ENCODE data around the gene TLCD5. TPM values are rescaled to one million over a fixed set of nuclear protein-coding genes. Genes with fewer than 3 reads are reported as not detected.

Gene TLCD5
- total RNA-seq, 2 experiments from 2014 or later: 1.4 to 4.0 TPM

DNA sequence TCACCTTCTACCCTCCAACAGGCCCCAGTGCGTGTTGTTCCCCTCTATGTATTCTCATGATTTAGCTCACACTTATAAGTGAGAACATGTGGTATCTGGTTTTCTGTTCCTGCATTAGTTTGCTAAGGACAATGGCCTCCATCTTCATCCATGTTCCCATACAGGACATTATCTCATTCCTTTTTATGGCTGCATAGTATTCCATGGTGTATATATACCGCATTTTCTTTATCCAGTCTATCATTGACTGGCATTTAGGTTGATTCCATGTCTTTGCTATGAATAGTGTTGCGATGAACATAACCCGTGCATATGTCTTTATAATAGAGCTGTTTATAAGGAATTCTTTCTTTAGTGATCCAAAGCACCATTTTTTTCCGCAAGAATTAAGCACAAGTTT, 28.5 kb upstream of the TLCD5 start:
- Mint-ChIP-seq H3K9me3 (ENCODE audit: low read depth) (no peaks in the 10 kb centered on the region), H3K27ac (no peak overlapping the region), H3K36me3 (no peaks in the 10 kb centered on the region), H3K4me3 (no peak overlapping the region), H3K4me1 (no peaks in the 10 kb centered on the region), H3K27me3 (peaks cover 82% of the 10 kb centered on the region)
- CTCF ChIA-PET: interaction anchor here (0.6 to 14.7 kb wide), 3 partner anchors 49 to 115 kb away, joined by 3 to 475 read pairs (median 3); partner anchors contain the start of gene POU2F3
- no peak for DNase-seq
- ATAC-seq: no peak

DNA sequence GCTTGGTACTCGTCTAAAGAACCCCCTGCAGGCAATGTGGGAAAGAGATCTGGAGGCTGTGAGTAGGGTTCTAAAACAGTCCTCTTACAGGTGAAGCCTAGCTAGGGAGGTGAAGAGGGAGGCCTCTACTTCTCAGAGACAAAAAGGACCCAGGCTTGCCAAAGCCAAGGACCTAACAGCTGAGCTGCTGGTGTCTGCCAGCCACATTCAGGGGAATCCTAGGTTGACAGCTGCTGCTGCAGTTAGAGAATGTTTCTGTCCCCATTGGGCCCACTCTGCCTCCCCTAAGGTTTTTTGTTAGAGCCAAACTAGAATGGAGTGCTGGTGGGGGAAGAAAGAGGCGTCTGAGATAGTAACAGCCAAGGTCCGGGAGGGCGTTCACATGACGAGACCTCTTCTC, 26.6 kb upstream of the TLCD5 start:
- no peak for ATAC-seq
- Mint-ChIP-seq H3K27ac (no peak overlapping the region), H3K27me3 (peaks cover 82% of the 10 kb centered on the region), H3K9me3 (ENCODE audit: low read depth) (no peaks in the 10 kb centered on the region), H3K4me3 (no peak overlapping the region), H3K4me1 (no peaks in the 10 kb centered on the region), H3K36me3 (no peaks in the 10 kb centered on the region)
- CTCF ChIA-PET: interaction anchor here (6.1 to 14.7 kb wide), 3 partner anchors 8 to 63 kb away, joined by 72 to 475 read pairs (median 161); partner anchors contain the start of gene POU2F3
- DNase-seq: no peak

DNA sequence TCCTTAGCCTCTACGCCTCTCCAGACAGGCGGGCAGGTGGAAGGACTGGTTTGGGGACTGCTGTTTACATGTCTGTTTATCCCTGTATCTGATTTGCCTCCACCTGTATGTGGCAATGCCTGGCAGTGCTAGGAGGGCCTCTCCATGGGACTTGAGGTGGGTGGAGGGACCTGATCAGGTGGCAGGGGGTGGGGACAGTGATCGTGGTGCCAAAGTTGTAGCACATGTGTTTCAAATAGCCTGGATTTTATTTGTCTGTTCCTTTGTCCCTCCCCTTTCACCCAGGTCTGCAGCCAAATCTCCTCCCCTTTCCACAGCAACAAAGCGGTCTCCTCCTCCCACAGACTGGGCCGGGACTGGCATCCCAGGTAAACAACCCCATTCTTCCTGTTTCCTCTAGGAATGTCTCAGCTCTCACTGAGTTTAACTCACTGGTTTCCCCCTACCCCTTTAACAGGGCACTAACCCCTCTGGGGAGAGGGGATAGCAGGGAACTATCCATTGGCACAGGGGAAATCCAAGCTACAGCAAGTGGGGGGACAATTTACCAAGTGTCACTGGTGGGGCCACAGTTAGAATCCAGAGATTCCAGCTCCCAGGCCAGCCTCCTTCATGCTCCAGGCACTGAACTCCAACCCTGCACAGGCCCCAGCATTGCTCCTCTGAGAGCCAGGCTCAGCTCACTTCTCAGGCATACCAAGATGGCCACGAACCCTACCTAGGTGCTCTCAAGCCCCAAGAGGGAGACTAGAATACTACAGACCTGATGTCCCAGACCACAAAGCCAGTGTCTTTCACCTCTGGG, 22.9 kb upstream of the TLCD5 start:
- no peak for ATAC-seq
- Mint-ChIP-seq H3K9me3 (ENCODE audit: low read depth) (no peaks in the 10 kb centered on the region), H3K27me3 (peaks cover 59% of the 10 kb centered on the region), H3K27ac (no peak overlapping the region), H3K4me1 (peaks cover 9% of the 10 kb centered on the region), H3K36me3 (no peaks in the 10 kb centered on the region), H3K4me3 (no peak overlapping the region)
- DNase-seq: no peak
- CTCF ChIA-PET: interaction anchor here (0.8 to 14.7 kb wide), 40 partner anchors 10 to 628 kb away, joined by 3 to 475 read pairs (median 5); partner anchors contain the start of genes ARHGEF12 and POU2F3

DNA sequence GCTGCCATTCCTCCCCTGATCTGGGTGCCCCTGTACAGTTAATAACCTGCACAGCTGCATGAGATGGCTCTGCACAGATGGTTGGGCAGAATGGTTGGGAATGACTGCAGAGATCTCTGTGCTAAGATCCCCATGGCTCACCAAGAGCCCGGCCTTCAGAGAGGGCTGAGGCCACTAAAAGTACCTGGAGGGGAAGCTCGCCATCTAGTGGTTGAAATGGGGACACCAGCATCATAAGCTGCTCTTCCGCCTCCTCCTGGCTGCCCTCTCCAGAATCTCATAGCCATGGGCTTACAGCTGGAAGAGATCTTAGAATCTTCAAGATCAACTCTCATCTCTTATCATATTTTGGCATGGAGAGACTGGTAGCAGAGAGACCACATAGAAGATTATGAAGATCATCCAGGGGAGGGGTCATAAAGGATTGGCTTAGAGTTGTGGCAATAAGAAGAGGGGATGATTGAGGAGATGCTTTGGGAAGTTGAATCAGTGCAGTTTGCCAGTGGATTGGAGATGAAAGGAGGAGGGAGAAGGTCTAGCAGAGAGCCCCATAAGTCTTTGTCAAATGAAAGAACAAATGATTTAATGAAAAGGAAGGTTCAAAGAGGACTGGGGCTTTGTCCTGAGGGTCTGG, 22.0 kb upstream of the TLCD5 start:
- no peak overlapping the region for H3K27ac Mint-ChIP-seq
- H3K9me3 Mint-ChIP-seq (ENCODE audit: low read depth): no peaks in the 10 kb centered on the region
- CTCF ChIA-PET: interaction anchor here (0.6 to 14.7 kb wide), 48 partner anchors 9 to 629 kb away, joined by 3 to 475 read pairs (median 4); partner anchors contain the start of genes ARHGEF12, NECTIN1 and POU2F3
- H3K4me1 Mint-ChIP-seq: peaks cover 9% of the 10 kb centered on the region
- H3K27me3 Mint-ChIP-seq: peaks cover 54% of the 10 kb centered on the region
- no peaks in the 10 kb centered on the region for H3K36me3 Mint-ChIP-seq
- peak; percentile 95 for ATAC-seq
- no peak overlapping the region for H3K4me3 Mint-ChIP-seq
- peak; percentile 81 for DNase-seq

DNA sequence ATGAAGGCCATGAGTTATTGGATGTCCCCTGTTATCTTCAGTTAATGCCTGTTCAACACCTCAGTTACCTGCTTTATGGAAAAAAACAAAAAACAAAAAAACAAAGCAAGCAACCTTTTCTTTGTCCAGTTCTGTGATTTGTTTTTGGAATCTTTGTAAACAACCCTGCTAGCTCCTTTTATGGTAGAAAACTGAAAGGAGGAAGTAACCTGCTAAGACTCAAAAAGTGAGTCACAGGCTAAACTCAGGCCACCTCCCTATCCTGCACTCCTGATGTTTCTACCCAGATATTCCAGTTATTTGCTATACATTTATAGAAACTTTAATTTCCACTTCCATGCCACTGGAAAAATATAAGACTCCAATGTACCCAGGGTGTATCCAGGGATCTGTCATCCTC, 20.6 kb upstream of the TLCD5 start:
- H3K9me3 Mint-ChIP-seq (ENCODE audit: low read depth): no peaks in the 10 kb centered on the region

DNA sequence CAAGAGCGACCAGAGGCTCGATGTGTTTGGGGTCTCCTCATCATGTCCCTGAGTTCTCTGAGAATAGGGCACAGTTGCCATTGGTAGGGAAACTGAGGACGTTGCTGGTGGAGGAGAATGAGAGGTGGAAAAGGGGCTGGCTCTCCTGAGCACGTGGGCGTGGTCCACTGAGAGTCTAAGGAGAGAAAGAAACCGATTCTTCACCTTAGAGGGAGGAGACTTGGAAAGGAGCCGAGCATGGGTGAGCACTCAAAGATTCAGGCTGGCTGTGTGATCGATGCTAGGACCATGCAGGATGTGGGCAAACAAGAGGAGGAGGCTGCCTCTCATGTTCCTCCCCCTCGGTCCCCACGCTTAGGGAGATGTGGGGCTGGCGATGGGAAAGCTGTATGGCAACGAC, 19.8 kb upstream of the TLCD5 start:
- Mint-ChIP-seq H3K9me3 (ENCODE audit: low read depth) (no peaks in the 10 kb centered on the region), H3K4me3 (no peak overlapping the region), H3K27ac (no peak overlapping the region), H3K27me3 (peaks cover 35% of the 10 kb centered on the region), H3K36me3 (no peaks in the 10 kb centered on the region), H3K4me1 (peaks cover 9% of the 10 kb centered on the region)
- ATAC-seq: no peak
- DNase-seq: no peak
- CTCF ChIA-PET: interaction anchor here (1.0 to 14.7 kb wide), 3 partner anchors 70 to 137 kb away, joined by 3 to 475 read pairs (median 4); partner anchors contain the start of gene POU2F3

More for the DNA sequence above, 20.6 kb upstream of the TLCD5 start:
- CTCF ChIA-PET: interaction anchor here (1.0 to 14.7 kb wide), 11 partner anchors 10 to 136 kb away, joined by 3 to 475 read pairs (median 12); partner anchors contain the start of genes ARHGEF12 and POU2F3
- ATAC-seq (no peak), DNase-seq (no peak)
- Mint-ChIP-seq H3K27ac (no peak overlapping the region), H3K4me3 (no peak overlapping the region), H3K4me1 (peaks cover 9% of the 10 kb centered on the region), H3K27me3 (peaks cover 40% of the 10 kb centered on the region), H3K36me3 (no peaks in the 10 kb centered on the region)

DNA sequence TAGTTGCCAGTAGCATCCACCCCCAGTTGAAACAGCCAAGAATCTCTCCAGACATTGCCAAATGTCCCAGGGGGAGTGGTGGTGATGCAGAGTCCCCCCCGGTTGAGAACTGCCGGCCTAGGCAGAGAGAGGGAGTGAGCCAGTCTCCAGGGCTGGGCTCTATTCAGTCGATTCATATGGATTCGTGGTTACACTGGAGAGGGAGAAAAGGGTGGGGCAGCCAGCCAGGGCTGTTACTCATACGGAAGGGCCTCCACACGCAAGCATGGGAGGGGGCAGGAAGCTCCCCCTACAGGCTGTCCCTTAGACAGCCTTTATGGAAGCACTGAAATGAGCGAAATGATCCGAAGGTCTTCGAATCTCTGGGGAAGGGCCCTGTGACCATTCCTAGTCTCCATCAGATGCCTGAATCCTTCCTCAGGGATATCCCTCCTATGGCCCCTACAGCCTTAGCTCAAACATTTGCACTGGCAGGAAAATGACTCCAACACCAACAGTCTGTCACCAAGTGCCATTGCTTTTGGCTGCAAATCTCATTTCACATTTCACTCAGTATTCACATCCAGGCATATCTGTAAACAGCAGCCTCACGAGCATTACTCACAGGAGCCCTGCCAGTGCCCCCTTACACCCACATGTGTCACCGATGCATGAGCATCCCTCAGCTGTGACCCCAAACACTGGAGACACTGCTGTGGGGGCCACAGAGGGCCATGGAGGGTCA, 18.4 kb upstream of the TLCD5 start:
- DNase-seq (no peak), ATAC-seq (no peak)
- Mint-ChIP-seq H3K9me3 (ENCODE audit: low read depth) (no peaks in the 10 kb centered on the region), H3K4me1 (peaks cover 9% of the 10 kb centered on the region), H3K27me3 (peaks cover 25% of the 10 kb centered on the region), H3K27ac (no peak overlapping the region), H3K36me3 (no peaks in the 10 kb centered on the region), H3K4me3 (no peak overlapping the region)
- CTCF ChIA-PET: interaction anchor here (1.3 to 14.7 kb wide), 2 partner anchors 28 to 71 kb away, joined by 3 to 475 read pairs; partner anchors contain the start of gene POU2F3

DNA sequence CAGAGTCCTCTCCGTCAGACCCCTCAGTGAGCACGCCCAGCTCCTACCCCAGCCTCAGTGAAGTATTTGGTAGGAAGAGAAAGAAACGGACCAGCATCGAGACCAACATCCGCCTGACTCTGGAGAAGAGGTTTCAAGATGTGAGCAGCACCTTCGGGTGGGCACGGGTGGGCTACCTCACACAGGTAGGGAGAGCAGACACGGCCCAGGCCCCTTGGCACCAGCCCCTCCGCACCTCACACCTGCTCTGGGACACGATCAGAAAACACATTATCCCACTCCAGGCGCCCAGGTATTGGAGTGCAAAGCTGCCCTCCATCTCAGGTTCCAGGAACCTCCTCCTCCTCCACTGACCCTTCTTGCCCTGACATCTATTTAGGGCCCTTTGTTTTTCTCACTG, 17.6 kb upstream of the TLCD5 start:
- H3K27me3 Mint-ChIP-seq: peaks cover 19% of the 10 kb centered on the region
- no peak overlapping the region for H3K27ac Mint-ChIP-seq
- no peaks in the 10 kb centered on the region for H3K9me3 Mint-ChIP-seq (ENCODE audit: low read depth)
- no peak overlapping the region for H3K4me3 Mint-ChIP-seq
- H3K4me1 Mint-ChIP-seq: peaks cover 9% of the 10 kb centered on the region
- DNase-seq (no peak), ATAC-seq (no peak)
- CTCF ChIA-PET: interaction anchor here (14.7 kb wide), 1 partner anchor 72 kb away, joined by 475 read pairs; the partner anchor contains the start of gene POU2F3
- H3K36me3 Mint-ChIP-seq: no peaks in the 10 kb centered on the region

DNA sequence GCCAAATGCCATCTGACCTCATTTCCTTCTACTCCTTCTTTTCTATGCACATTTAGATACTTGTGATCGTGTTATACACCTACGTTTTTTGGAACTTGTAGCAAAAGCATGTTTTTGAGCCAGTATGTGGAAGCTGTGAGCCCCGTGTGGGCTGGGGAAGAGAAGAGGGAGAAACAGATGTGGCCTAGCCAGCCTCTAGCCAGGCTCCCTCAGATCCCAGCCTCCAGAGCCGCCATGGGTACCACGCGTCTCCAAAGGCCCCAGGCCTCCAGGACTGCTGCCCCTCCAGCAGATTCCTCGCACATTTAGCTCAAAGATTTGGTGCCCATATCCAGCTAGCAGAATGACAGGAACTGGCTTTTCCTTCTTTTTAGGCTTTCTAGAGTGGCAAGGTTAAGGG, 17.0 kb upstream of the TLCD5 start:
- no peak for ATAC-seq
- CTCF ChIA-PET: interaction anchor here (0.6 to 1.6 kb wide), 2 partner anchors 70 to 73 kb away, joined by 4 to 10 read pairs; no protein-coding TSS in a partner anchor
- H3K36me3 Mint-ChIP-seq: no peaks in the 10 kb centered on the region

DNA sequence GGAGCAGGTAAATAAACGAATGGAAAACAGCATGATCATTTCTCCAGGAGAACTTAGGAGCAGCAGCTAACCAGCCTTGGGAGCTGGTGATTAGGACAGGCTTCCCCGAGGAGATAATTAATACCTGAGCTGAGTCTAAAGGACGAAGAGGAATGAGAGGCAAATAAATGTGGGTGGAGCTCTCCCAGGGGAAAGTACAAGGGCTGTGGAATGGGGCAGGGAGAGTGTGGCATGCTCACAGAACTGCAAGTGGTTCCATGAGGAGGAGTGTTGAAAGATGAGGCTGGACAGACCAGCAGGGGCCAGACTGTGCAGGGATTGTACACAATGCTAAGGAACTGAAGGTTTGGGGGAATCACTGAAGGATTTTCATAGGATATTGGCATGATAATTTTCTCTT, 14.2 kb upstream of the TLCD5 start:
- no peak for ATAC-seq
- no peaks in the 10 kb centered on the region for H3K9me3 Mint-ChIP-seq (ENCODE audit: low read depth)
- no peak overlapping the region for H3K4me3 Mint-ChIP-seq
- no peaks in the 10 kb centered on the region for H3K4me1 Mint-ChIP-seq
- CTCF ChIA-PET: interaction anchor here (1.4 kb wide), 1 partner anchor 75 kb away, joined by 3 read pairs; no protein-coding TSS in a partner anchor
- no peak overlapping the region for H3K27ac Mint-ChIP-seq
- no peaks in the 10 kb centered on the region for H3K36me3 Mint-ChIP-seq
- no peak for DNase-seq
- H3K27me3 Mint-ChIP-seq: peaks cover 2% of the 10 kb centered on the region

More for the DNA sequence above, 17.0 kb upstream of the TLCD5 start:
- Mint-ChIP-seq H3K27me3 (peaks cover 16% of the 10 kb centered on the region), H3K4me3 (no peak overlapping the region), H3K9me3 (ENCODE audit: low read depth) (no peaks in the 10 kb centered on the region), H3K27ac (no peak overlapping the region), H3K4me1 (peaks cover 9% of the 10 kb centered on the region)
- no peak for DNase-seq

DNA sequence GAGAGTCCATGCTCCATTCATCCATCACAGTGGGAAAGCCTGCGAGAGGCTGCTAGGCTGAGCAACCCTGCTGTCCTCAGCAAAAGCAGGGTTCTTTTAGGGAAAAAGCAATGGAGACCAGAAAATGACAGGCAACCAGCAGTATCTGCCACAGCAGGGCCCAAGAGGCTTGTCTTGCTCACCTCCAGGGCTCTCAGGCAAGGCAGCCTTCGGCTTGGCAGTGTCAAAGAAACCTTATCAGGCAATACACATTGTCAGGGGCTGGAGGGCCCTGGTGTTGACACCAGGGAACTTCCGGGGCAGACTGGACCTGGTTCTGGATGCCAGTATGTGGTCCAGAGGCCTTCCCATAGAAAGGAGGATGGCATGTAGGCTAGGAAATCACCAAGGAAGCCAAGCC, 10.2 kb upstream of the TLCD5 start:
- ATAC-seq (no peak), DNase-seq (no peak)
- no peaks in the 10 kb centered on the region for H3K36me3 Mint-ChIP-seq
- no peak overlapping the region for H3K4me3 Mint-ChIP-seq
- H3K4me1 Mint-ChIP-seq: no peaks in the 10 kb centered on the region
- no peaks in the 10 kb centered on the region for H3K9me3 Mint-ChIP-seq (ENCODE audit: low read depth)
- no peak overlapping the region for H3K27ac Mint-ChIP-seq
- H3K27me3 Mint-ChIP-seq: peaks cover 20% of the 10 kb centered on the region
- CTCF ChIA-PET: interaction anchor here (1.2 to 2.2 kb wide), 3 partner anchors 11 to 66 kb away, joined by 3 to 14 read pairs (median 4); no protein-coding TSS in a partner anchor

DNA sequence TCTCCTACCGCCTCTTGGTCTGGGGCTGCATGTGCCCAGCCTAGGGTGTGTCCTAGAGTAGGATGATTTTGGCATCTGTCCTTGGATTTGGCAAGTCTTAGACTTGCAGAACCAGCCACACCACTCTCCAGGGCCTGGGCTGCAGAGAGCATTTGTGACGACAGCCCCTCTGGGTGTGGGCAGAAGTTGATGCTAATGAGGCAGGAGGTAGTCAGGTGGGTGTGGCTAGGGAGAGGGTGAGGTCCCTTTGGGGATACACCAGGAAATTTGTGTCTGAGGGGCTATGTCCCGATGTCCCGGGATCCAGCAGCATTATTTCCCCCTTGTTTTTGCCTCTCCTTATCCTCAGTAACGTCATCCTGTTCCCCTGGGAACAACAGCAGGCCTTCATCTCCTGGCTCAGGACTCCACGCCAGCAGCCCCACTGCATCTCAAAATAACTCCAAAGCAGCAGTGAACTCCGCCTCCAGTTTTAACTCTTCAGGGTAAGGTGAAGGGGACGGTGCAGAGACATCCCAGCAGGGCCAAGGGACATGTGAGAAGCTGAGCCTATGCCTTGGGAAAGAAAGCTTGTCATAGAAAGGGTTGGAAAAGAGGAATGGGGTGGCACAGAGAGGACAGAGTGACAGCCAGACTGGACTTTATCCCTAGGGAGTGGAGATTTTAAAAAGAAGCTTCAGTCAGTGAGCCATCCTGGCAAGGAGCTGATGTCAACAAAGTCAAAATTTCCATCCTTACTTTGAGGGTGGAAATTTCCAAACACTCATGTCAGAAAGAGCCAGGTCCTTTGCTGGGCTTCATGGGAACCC, 8.0 kb upstream of the TLCD5 start:
- H3K36me3 Mint-ChIP-seq: no peaks in the 10 kb centered on the region
- CTCF ChIA-PET: interaction anchor here (1.1 to 1.7 kb wide), 3 partner anchors 14 to 16 kb away, joined by 3 to 4 read pairs (median 4); no protein-coding TSS in a partner anchor
- DNase-seq (peak; percentile 15), ATAC-seq (no peak)
- H3K4me1 Mint-ChIP-seq: no peaks in the 10 kb centered on the region
- no peak overlapping the region for H3K4me3 Mint-ChIP-seq
- H3K27ac Mint-ChIP-seq: no peak overlapping the region
- H3K9me3 Mint-ChIP-seq (ENCODE audit: low read depth): no peaks in the 10 kb centered on the region
- H3K27me3 Mint-ChIP-seq: peaks cover 28% of the 10 kb centered on the region
